CD4-positive, alpha-beta T cell treated with Interleukin-4 for 4 hours (primary cell): ENCODE results near the gene INPP1.
"Not testable (repeated sequence)": the region's sequence is repeated elsewhere in the genome, so short reads cannot be mapped to it uniquely, and the experiment has no call there.

Experiments used
- DNase-seq: peaks from one replicate; pipeline ENCODE4 v3.0.0-alpha.2; 2020

The INPP1 gene

GRCh38 chr2:190334479-190335224 lies 8.7 kb upstream of the INPP1 start:
- no peak for DNase-seq

GRCh38 chr2:190335225-190335559 lies 8.2 kb upstream of the INPP1 start:
- no peak for DNase-seq

- not testable (repeated sequence) for DNase-seq
Measured at GRCh38 chr2:190335584-190335983, 7.8 kb upstream of the INPP1 start.

GRCh38 chr2:190336420-190336819 lies 7.0 kb upstream of the INPP1 start:
- DNase-seq = no peak

GRCh38 chr2:190338453-190338852 lies 4.9 kb upstream of the INPP1 start:
- DNase-seq = no peak

GRCh38 chr2:190339394-190339793 lies 4.0 kb upstream of the INPP1 start:
- DNase-seq = no peak

GRCh38 chr2:190340369-190340768 lies 3.0 kb upstream of the INPP1 start:
- no peak for DNase-seq

- DNase-seq = no peak
Measured at GRCh38 chr2:190342611-190343010, 778 bp upstream of the INPP1 start.

- no peak for DNase-seq
Measured at GRCh38 chr2:190343089-190343535, 277 bp upstream of the INPP1 start.

GRCh38 chr2:190344276-190344827 lies 963 bp downstream of the INPP1 start:
- DNase-seq = peak; percentile 6

- no peak for DNase-seq
Measured at GRCh38 chr2:190350371-190350770, 7.0 kb downstream of the INPP1 start.

- no peak for DNase-seq
Measured at GRCh38 chr2:190351955-190352354, 8.6 kb downstream of the INPP1 start.

- DNase-seq = no peak
Measured at GRCh38 chr2:190352668-190353536, 9.5 kb downstream of the INPP1 start.

- DNase-seq = no peak
Measured at GRCh38 chr2:190353537-190353899, 10.1 kb downstream of the INPP1 start.

- DNase-seq = no peak
Measured at GRCh38 chr2:190354003-190354690, 10.8 kb downstream of the INPP1 start.

- no peak for DNase-seq
Measured at GRCh38 chr2:190355968-190356644, 12.7 kb downstream of the INPP1 start.

- no peak for DNase-seq
Measured at GRCh38 chr2:190357600-190357999, 14.2 kb downstream of the INPP1 start.

- DNase-seq = not testable (repeated sequence)
Measured at GRCh38 chr2:190358655-190359448, 15.5 kb downstream of the INPP1 start.

- no peak for DNase-seq
Measured at GRCh38 chr2:190360561-190360960, 17.2 kb downstream of the INPP1 start.

- DNase-seq = no peak
Measured at GRCh38 chr2:190360965-190361364, 17.6 kb downstream of the INPP1 start.

- no peak for DNase-seq
Measured at GRCh38 chr2:190361572-190361971, 18.2 kb downstream of the INPP1 start.

- no peak for DNase-seq
Measured at GRCh38 chr2:190362894-190363293, 19.5 kb downstream of the INPP1 start.
